HG03039 (cell line): ENCODE measurements around the gene SLC12A5.

Experiments used
- ATAC-seq: cut with Tn5 transposase; IDR thresholded peaks from one replicate; pipeline ENCODE4 v1.9.1; 2021; ENCODE audit warnings: mild to moderate bottlenecking, moderate library complexity; ENCODE audit not compliant: unreplicated experiment

The SLC12A5 gene

GRCh38 chr20:46006022-46006705, 22.9 kb upstream of the SLC12A5 start:
- no peak for ATAC-seq

GRCh38 chr20:46006964-46007363, 22.1 kb upstream of the SLC12A5 start:
- no peak for ATAC-seq

GRCh38 chr20:46007671-46008070, 21.3 kb upstream of the SLC12A5 start:
- ATAC-seq: no peak

- no peak for ATAC-seq
These were observed 19.2 kb upstream of the SLC12A5 start for GRCh38 chr20:46009816-46010215.

- ATAC-seq: no peak
These were observed 18.3 kb upstream of the SLC12A5 start for GRCh38 chr20:46010491-46011391.

GRCh38 chr20:46011631-46012482, 17.2 kb upstream of the SLC12A5 start:
- ATAC-seq: no peak

- no peak for ATAC-seq
These were observed 16.1 kb upstream of the SLC12A5 start for GRCh38 chr20:46012921-46013320.

- no peak for ATAC-seq
These were observed 15.6 kb upstream of the SLC12A5 start for GRCh38 chr20:46013322-46013828.

- no peak for ATAC-seq
These were observed 15.0 kb upstream of the SLC12A5 start for GRCh38 chr20:46013829-46014516.

- ATAC-seq: no peak
These were observed 14.3 kb upstream of the SLC12A5 start for GRCh38 chr20:46014517-46015396.

- ATAC-seq: no peak
These were observed 11.7 kb upstream of the SLC12A5 start for GRCh38 chr20:46017272-46017671.

- ATAC-seq: no peak
These were observed 10.9 kb upstream of the SLC12A5 start for GRCh38 chr20:46018112-46018511.

- ATAC-seq: no peak
These were observed 10.4 kb upstream of the SLC12A5 start for GRCh38 chr20:46018611-46019010.

GRCh38 chr20:46020555-46020954, 8.5 kb upstream of the SLC12A5 start:
- no peak for ATAC-seq

- ATAC-seq: no peak
These were observed 7.4 kb upstream of the SLC12A5 start for GRCh38 chr20:46021361-46022359.

- ATAC-seq: no peak
These were observed 6.4 kb upstream of the SLC12A5 start for GRCh38 chr20:46022411-46023147.

- no peak for ATAC-seq
These were observed 5.9 kb upstream of the SLC12A5 start for GRCh38 chr20:46023148-46023484.

GRCh38 chr20:46023999-46024398, 5.0 kb upstream of the SLC12A5 start:
- ATAC-seq: no peak
